Fibroblast of gingiva (primary cell): ENCODE results near the gene IRX5.

Experiments used
- DNase-seq: peaks from one replicate; pipeline ENCODE4 v3.0.0-alpha.2; 2011; ENCODE audit warnings: low read depth

The IRX5 gene

GRCh38 chr16:54930005-54930868 lies at the start of gene IRX5:
Gene IRX5, plus strand, starts transcription at chr16:54930865. Its CDS starts 334 bp downstream, at chr16:54931199.
- peak; percentile 99 for DNase-seq

DNA sequence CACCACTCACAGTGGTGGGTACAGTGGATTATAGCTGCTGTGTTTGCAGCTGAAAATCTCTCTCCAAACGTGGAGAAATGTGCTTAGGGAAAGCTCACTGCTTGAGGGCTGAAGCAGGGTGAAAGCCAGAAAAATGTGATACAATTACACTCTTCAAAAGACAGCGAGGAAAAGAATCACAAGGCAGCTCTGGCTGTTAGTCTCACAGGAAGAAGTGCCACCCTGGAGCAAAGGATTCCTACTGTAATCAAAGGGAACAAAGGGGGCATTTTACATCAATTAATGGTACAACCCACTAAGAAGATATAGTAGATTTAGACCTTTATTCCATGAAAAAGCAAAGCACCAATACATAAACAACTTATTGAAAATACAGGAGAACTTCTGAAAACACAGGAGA lies 48.1 kb upstream of the IRX5 start:
- no peak for DNase-seq

- DNase-seq: no peak
Observed at GRCh38 chr16:54883358-54883757, 47.3 kb upstream of the IRX5 start.

DNA sequence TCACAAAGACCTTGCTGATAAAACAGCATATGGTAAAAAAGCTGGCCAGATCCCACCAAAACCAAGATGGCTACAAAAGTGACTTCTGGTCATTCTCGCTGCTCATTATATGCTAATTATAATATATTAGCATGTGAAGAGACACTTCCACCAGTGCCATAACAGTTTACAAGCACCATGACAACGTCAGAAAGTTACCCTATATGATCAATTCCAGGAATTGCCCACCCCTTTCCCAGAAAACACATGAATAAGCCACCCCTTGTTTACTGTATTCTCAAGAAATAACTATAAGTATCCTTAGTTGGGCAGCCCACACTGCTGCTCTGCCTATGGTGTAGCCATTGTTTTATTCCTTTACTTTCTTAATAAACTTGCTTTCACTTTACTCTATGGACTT lies 44.6 kb upstream of the IRX5 start:
- no peak for DNase-seq

GRCh38 chr16:54890381-54890780 lies 40.3 kb upstream of the IRX5 start:
- DNase-seq: no peak

DNA sequence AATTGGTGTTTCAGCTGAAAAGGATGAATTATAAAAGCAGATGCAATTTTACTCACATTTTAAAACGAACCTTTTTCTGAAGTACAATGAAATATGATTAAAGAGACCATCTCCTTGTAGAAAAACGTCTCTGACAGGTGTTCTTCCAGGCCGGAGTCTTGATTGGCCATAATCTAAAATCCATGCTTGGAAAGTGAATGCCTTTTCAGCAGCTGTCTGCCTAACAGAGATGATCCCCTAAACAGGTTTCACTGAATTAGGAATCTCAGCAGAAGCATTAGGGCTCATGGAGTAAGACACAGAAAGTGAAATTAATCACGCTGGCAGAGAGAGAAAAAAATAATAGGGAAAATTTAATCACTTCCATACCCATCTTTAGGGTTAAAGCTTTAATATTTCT lies 39.3 kb upstream of the IRX5 start:
- no peak for DNase-seq

GRCh38 chr16:54892981-54893380 lies 37.7 kb upstream of the IRX5 start:
- no peak for DNase-seq

GRCh38 chr16:54897930-54898329 lies 32.7 kb upstream of the IRX5 start:
- DNase-seq: no peak

GRCh38 chr16:54901606-54902005 lies 29.1 kb upstream of the IRX5 start:
- no peak for DNase-seq

- no peak for DNase-seq
Observed at GRCh38 chr16:54903047-54903446, 27.6 kb upstream of the IRX5 start.

DNA sequence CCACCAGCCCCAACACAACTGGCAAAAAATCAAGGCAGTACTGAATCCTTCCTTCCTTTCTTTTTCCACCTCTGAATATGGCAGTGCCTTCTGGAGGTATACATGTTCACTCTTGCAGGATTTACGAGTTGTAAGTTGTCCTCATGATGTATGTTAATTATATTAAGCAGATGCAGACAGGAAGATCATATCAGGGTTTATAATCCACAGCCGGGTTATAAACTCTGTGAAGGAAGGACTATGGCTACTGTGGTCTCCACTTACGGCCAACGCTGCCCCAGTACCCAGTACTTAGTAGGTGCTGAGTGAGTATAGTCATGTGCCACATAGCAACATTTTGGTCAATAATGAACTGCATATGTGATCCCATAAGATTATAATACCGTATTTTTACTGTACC lies 19.6 kb upstream of the IRX5 start:
- DNase-seq: no peak

DNA sequence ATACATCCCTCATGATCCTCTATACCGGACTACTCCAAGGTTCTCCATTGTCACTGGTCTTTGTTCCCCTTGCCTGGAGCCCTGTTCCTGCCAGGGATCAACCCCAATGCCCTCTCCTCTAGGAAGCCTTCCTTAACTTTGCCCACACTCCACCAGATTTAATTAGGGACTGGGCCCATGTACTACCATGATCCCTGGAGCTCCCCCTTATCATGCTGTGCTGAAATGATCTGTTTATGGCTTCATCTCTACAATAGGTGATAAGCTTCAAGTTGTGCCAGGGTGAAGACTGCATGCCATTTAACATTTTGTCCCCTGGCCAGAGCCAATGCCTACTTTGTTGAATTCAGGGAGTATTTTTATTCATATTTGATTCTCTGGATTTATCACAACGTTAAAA lies 17.9 kb upstream of the IRX5 start:
- DNase-seq: no peak

- peak; percentile 41 for DNase-seq
Observed at GRCh38 chr16:54921206-54921824, 9.3 kb upstream of the IRX5 start.

GRCh38 chr16:54923055-54923473 lies 7.6 kb upstream of the IRX5 start:
- DNase-seq: no peak

GRCh38 chr16:54923988-54924387 lies 6.7 kb upstream of the IRX5 start:
- DNase-seq: no peak

GRCh38 chr16:54926166-54926838 lies 4.4 kb upstream of the IRX5 start:
- DNase-seq: peak; percentile 29

DNA sequence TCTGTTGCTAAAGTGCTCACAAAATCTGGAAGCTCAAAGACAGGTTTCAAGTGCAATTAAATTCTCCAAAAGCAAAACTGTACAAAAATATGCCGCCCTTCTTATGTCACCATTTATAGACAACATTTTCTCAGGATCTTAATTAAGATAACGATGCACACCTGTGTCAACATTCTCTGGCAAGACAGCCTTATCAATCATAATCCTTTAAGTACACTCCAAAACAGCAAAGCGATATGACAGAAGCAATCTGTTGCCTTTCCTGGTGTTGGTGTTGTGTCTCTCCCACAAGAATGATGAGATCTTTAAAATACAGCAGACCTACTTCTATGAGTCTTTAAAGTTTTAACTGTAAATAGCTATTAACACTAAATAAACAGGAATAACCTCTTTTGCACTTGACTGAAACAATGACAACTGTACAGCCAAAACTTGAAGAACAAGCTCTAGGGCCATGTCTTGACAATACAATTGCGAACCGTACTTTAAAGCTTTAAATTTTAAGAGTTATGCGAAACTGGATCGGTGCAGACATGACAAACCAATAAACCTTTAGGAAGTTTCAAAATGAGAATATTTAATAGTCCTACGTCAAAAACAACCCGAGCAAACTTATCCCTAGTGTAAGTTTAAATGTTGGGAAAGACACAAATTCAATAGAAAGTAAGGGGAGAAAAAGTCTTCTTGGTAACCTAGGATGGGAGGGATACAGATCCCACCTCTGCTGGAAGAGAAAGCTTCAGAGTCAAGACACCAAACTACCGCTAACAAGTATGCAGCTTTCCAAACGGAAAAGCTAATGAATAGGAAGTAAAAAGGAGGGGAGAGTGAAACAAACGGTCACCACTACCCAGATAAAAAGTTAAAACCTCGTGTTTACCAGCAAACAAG lies 3.3 kb upstream of the IRX5 start:
- DNase-seq: no peak

DNA sequence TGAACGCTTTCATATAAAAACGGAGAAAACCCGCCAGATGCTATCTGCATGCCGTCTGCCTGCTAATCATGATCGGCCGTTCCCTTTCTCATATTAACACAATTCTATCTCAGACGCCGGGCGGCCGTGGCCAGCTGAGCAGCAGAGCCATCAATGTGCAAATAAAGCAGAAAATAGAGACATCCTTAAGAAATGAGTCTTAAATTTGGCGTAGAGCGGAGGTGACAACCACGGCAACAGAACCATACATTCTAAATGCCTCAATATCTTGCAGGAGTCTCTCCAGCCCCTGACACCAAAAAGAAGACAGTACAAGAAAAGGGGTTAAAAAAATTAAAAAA lies 2.7 kb upstream of the IRX5 start:
- DNase-seq: peak; percentile 33

DNA sequence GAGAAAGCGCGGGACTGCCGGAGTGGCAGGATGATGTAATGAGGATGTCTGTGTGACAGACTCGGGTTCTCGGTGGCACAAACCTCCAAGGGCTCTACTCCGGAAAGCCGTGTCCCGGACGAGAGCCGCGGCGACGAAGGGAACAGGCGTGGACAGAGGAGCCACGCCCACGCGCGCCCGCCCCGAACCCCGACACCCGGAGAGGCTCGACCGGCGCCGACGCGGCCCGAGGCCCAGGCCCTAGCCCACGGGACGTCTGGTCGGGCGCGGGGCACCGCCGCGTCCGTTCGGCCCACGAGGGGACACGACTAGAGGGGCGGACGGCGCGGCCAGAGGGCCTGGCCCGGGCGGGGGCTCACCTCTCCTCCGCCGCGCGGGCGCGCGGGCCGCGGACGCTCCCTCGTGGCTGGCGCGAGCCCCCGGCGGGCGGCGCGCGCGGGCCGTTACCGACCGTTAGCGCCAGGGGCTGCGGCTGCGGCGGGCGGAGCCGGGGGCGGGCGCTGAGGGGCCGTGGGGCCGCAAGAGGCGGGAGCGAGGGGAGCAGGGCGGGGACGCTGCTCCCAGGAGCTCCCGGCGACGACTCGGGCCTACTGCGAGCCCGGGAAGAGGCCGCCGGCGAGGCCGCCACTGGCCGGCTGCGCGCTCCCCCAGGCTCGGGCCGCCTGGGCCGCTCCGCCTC lies 2.1 kb upstream of the IRX5 start:
- DNase-seq: peak; percentile 61

GRCh38 chr16:54929090-54930004 lies 1.3 kb upstream of the IRX5 start:
- peak; percentile 99 for DNase-seq

DNA sequence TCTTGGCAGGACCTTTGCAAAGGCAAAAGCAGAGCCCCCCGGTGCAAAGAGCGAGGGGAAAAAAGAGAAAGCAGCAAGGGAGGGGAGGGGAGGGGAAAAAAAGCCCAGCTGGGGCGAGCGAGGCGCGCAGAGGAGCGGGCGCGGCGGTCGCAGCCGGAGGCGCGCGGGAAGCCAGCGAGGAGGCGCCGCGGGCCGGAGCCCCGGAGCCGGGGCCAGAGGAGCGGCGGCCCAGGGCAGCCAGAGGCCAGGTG lies 129 bp downstream of the IRX5 start:
- no peak for DNase-seq
